Osteoblast (primary cell): ENCODE measurements around the gene ITIH4. TPM values are rescaled to one million over a fixed set of nuclear protein-coding genes. Genes with fewer than 3 reads are reported as not detected.

Experiments
- DNase-seq: peaks from one replicate; pipeline ENCODE4 v3.0.0; 2011; ENCODE audit warnings: low spot score, mixed read lengths; ENCODE audit not compliant: insufficient read length; ENCODE audit errors: missing footprints
- H2AFZ ChIP-seq: 2 replicates; pipeline ENCODE4 v1.6.0; 2011; ENCODE audit warnings: mild to moderate bottlenecking, low read length
- H3K27ac ChIP-seq: 2 replicates; pipeline ENCODE4 v1.5.1; 2011; ENCODE audit warnings: mild to moderate bottlenecking, low read depth, low read length, moderate library complexity
- H3K27me3 ChIP-seq: 2 replicates; pipeline ENCODE4 v1.6.0; 2012; ENCODE audit warnings: mild to moderate bottlenecking, control low read depth, inconsistent platforms, low read length, moderate library complexity; ENCODE audit not compliant: insufficient read depth
- H3K36me3 ChIP-seq: 2 replicates; pipeline ENCODE4 v1.5.1; 2011; ENCODE audit warnings: mild to moderate bottlenecking, low read length, control low read depth, moderate library complexity; ENCODE audit not compliant: insufficient read depth
- H3K4me1 ChIP-seq: 2 replicates; pipeline ENCODE4 v1.5.1; 2011; ENCODE audit warnings: mild to moderate bottlenecking, low read length, control low read depth, moderate library complexity; ENCODE audit not compliant: insufficient read depth
- H3K4me2 ChIP-seq: 2 replicates; pipeline ENCODE4 v1.6.0; 2011; ENCODE audit warnings: mild to moderate bottlenecking, low read length; ENCODE audit not compliant: insufficient read depth
- H3K4me3 ChIP-seq: fragments of 200-600 bp; sonication (generic); 3 replicates; pipeline ENCODE4 v1.5.1; 2012; ENCODE audit warnings: mild to moderate bottlenecking, low read length, inconsistent platforms; ENCODE audit not compliant: insufficient read depth
- H3K79me2 ChIP-seq: 2 replicates; pipeline ENCODE4 v1.6.0; 2012; ENCODE audit warnings: mild to moderate bottlenecking, low read length, control low read depth, inconsistent platforms; ENCODE audit not compliant: insufficient read depth
- H3K9me3 ChIP-seq: 2 replicates; pipeline ENCODE4 v1.5.1; 2011; ENCODE audit warnings: low read depth, low read length, control low read depth
- H4K20me1 ChIP-seq: 2 replicates; pipeline ENCODE4 v1.6.0; 2012; ENCODE audit warnings: mild to moderate bottlenecking, low read length, control low read depth; ENCODE audit not compliant: insufficient read depth
- CTCF ChIP-seq: IDR thresholded peaks from 2 replicates; pipeline ENCODE4 v1.5.1; 2011; ENCODE audit warnings: mild to moderate bottlenecking, low read depth, low read length, moderate library complexity; ENCODE audit errors: extremely low read depth
- total RNA-seq: library from RNA; depleted of rRNA; stranded (reverse); fragments of >200 nt; gene quantifications from 2 replicates; pipeline ENCODE4 v1.2.3, GENCODE V29; 2012

ITIH4 gene
- total RNA-seq, 1 donor: 2.5 TPM

GRCh38 chr3:52847241-52847640 lies 16.8 kb upstream of the ITIH4 start:
- no peak for TF ChIP-seq CTCF
- no peak for DNase-seq

GRCh38 chr3:52846432-52846965 lies 16.0 kb upstream of the ITIH4 start:
- Histone ChIP-seq H2AFZ (no peak overlapping the region), H3K27ac (no peak overlapping the region), H3K36me3 (peaks cover 10% of the 10 kb centered on the region), H3K4me1 (peaks cover 8% of the 10 kb centered on the region), H3K27me3 (no peaks in the 10 kb centered on the region), H4K20me1 (peaks cover 6% of the 10 kb centered on the region), H3K9me3 (no peaks in the 10 kb centered on the region), H3K4me3 (no peak overlapping the region), H3K79me2 (no peaks in the 10 kb centered on the region), H3K4me2 (no peak overlapping the region)
- TF ChIP-seq CTCF: no peak
- DNase-seq: peak; percentile 38

More at GRCh38 chr3:52847241-52847640, 16.8 kb upstream of the ITIH4 start:
- Histone ChIP-seq H2AFZ (no peak overlapping the region), H3K4me2 (no peak overlapping the region), H3K36me3 (peaks cover 11% of the 10 kb centered on the region), H4K20me1 (peaks cover 6% of the 10 kb centered on the region), H3K4me1 (peaks cover 8% of the 10 kb centered on the region), H3K9me3 (no peaks in the 10 kb centered on the region), H3K27ac (no peak overlapping the region), H3K27me3 (no peaks in the 10 kb centered on the region), H3K4me3 (no peak overlapping the region), H3K79me2 (no peaks in the 10 kb centered on the region)

GRCh38 chr3:52845691-52846431 lies 15.4 kb upstream of the ITIH4 start:
- H3K27ac ChIP-seq: no peak overlapping the region

More at GRCh38 chr3:52845691-52846431, 15.4 kb upstream of the ITIH4 start:
- no peaks in the 10 kb centered on the region for H3K79me2 ChIP-seq
- H3K36me3 ChIP-seq: peaks cover 10% of the 10 kb centered on the region
- H3K4me2 ChIP-seq: no peak overlapping the region
- H2AFZ ChIP-seq: no peak overlapping the region
- peaks cover 6% of the 10 kb centered on the region for H4K20me1 ChIP-seq
- TF ChIP-seq CTCF: peak; percentile 38
- DNase-seq: peak; percentile 86
- no peak overlapping the region for H3K4me3 ChIP-seq
- H3K27me3 ChIP-seq: no peaks in the 10 kb centered on the region
- H3K4me1 ChIP-seq: peaks cover 8% of the 10 kb centered on the region
- H3K9me3 ChIP-seq: no peaks in the 10 kb centered on the region
